BLaER1 (cell line): ENCODE results near the gene RBPJ.

Experiments
- H3K27ac ChIP-seq: shearing (Covaris generic); formaldehyde crosslinking; 2 replicates; pipeline ENCODE4 v1.8.1; 2022
- H3K27me3 ChIP-seq: shearing (Covaris generic); formaldehyde crosslinking; 2 replicates; pipeline ENCODE4 v1.8.1; 2022
- H3K36me3 ChIP-seq: shearing (Covaris generic); formaldehyde crosslinking; 2 replicates; pipeline ENCODE4 v1.8.1; 2022
- H3K4me1 ChIP-seq: shearing (Covaris generic); formaldehyde crosslinking; 2 replicates; pipeline ENCODE4 v1.8.1; 2022
- H3K4me2 ChIP-seq: shearing (Covaris generic); formaldehyde crosslinking; 2 replicates; pipeline ENCODE4 v1.8.1; 2022
- H3K4me3 ChIP-seq: shearing (Covaris generic); formaldehyde crosslinking; 2 replicates; pipeline ENCODE4 v1.8.1; 2022
- H3K9ac ChIP-seq: shearing (Covaris generic); formaldehyde crosslinking; 2 replicates; pipeline ENCODE4 v1.8.1; 2022
- H3K9me3 ChIP-seq: shearing (Covaris generic); formaldehyde crosslinking; 2 replicates; pipeline ENCODE4 v1.8.1; 2022
- H4K20me1 ChIP-seq: shearing (Covaris generic); formaldehyde crosslinking; 2 replicates; pipeline ENCODE4 v1.8.1; 2022
- Cebpa-rat ChIP-seq: shearing (Covaris generic); IDR thresholded peaks from 2 replicates; pipeline ENCODE4 v1.8.1; 2022

The RBPJ gene

GRCh38 chr4:26288355-26288909 lies 32.4 kb upstream of the RBPJ start:
- Histone ChIP-seq H3K4me3 (no peak overlapping the region), H3K9ac (no peak overlapping the region), H3K27me3 (no peaks in the 10 kb centered on the region), H3K27ac (no peak overlapping the region), H3K4me1 (no peaks in the 10 kb centered on the region), H3K9me3 (no peaks in the 10 kb centered on the region), H4K20me1 (no peaks in the 10 kb centered on the region), H3K36me3 (no peaks in the 10 kb centered on the region), H3K4me2 (no peak overlapping the region)
- TF ChIP-seq Cebpa-rat: no peak

DNA sequence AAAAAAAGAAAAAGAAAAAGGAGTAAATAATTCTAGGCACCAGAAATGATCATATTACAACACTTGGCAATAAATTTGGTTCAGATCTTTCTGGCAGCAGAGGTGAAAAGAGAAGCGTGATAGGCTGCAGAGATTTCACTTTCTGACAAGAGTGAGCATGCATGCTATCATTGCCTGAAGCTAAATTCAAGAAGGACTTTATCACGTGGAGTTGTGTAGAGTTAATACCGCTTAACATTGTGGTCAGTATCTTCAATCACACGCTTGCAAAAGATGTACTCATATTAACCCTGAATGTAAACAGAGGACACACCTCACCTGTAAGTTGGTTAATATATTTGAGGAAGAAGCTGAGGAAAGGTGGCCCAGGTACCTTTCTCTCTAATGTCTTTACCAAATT lies 31.4 kb upstream of the RBPJ start:
- Histone ChIP-seq H3K9ac (no peak overlapping the region), H3K4me3 (no peak overlapping the region), H4K20me1 (no peaks in the 10 kb centered on the region), H3K4me1 (no peaks in the 10 kb centered on the region), H3K36me3 (no peaks in the 10 kb centered on the region), H3K27me3 (no peaks in the 10 kb centered on the region), H3K9me3 (no peaks in the 10 kb centered on the region), H3K27ac (no peak overlapping the region), H3K4me2 (no peak overlapping the region)
- no peak for TF ChIP-seq Cebpa-rat

DNA sequence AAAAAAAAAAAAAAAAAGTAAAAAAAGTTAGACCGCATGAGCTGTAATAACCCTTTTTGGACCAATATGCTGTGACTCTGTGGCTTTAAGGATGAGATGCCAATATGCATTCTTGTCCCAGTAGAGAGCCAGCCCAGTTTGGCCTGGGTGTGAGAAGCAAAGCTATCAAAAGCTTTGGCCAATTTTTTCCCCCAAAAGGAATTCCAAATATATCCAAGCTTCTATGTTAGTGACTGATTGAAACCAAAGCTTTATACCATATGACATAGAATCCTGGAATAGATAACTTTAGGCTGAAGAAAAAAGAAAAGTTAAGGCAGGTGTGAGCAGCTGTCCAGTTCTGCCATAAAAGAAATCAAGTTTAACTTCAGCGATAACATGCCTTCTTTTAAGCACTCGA lies 30.5 kb upstream of the RBPJ start:
- no peak for TF ChIP-seq Cebpa-rat
- Histone ChIP-seq H3K27ac (no peak overlapping the region), H3K9ac (no peak overlapping the region), H3K4me1 (no peaks in the 10 kb centered on the region), H3K4me2 (no peak overlapping the region), H3K27me3 (no peaks in the 10 kb centered on the region), H3K4me3 (no peak overlapping the region), H3K36me3 (no peaks in the 10 kb centered on the region), H3K9me3 (no peaks in the 10 kb centered on the region), H4K20me1 (no peaks in the 10 kb centered on the region)

DNA sequence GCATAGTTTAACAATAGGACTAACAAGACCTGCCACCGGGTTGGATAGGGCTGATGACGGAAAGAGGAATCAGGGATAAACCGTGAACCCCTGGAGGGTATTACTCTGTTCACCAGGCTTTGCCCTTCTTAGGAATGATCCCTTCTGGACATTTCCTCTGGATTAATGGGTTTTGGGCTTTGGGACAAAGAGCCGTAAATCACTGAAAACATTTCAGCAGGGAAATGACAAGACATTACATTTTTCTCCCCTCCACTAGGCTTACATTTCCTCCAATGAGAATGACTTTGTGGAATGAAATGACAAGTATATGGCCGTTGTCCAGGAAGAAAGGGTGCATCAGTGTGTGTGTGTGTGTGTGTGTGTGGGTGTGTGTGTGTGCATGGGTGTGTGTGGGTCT lies 25.9 kb upstream of the RBPJ start:
- H3K27ac ChIP-seq: no peak overlapping the region
- H3K4me2 ChIP-seq: no peak overlapping the region
- no peaks in the 10 kb centered on the region for H3K27me3 ChIP-seq
- no peak for TF ChIP-seq Cebpa-rat
- no peaks in the 10 kb centered on the region for H3K4me1 ChIP-seq
- no peaks in the 10 kb centered on the region for H4K20me1 ChIP-seq
- H3K4me3 ChIP-seq: no peak overlapping the region
- no peaks in the 10 kb centered on the region for H3K36me3 ChIP-seq
- no peaks in the 10 kb centered on the region for H3K9me3 ChIP-seq
- H3K9ac ChIP-seq: no peak overlapping the region

DNA sequence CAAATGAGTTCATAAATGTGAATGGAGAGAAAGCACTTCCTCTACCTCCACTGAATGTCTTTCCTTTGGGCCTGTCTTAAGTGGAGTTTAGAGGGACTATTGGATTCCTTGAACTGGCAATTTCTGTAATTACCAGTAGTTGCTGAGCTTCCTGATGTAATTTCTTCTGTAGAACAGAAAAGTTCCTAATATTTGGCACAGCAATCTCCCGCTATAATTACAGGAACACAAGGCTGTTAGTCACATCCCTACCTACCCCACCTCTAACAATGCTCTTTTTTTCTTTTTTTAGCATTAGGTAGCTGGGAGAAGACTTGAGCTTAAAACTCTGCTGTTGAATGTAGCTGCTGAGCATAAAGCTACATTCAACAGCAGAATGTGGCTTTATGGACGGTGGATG lies 24.8 kb upstream of the RBPJ start:
- no peak overlapping the region for H3K4me3 ChIP-seq
- H3K27me3 ChIP-seq: no peaks in the 10 kb centered on the region
- H3K27ac ChIP-seq: no peak overlapping the region
- no peaks in the 10 kb centered on the region for H3K4me1 ChIP-seq
- no peak for TF ChIP-seq Cebpa-rat
- H3K36me3 ChIP-seq: no peaks in the 10 kb centered on the region
- H3K9ac ChIP-seq: no peak overlapping the region
- no peak overlapping the region for H3K4me2 ChIP-seq
- H4K20me1 ChIP-seq: no peaks in the 10 kb centered on the region
- no peaks in the 10 kb centered on the region for H3K9me3 ChIP-seq

DNA sequence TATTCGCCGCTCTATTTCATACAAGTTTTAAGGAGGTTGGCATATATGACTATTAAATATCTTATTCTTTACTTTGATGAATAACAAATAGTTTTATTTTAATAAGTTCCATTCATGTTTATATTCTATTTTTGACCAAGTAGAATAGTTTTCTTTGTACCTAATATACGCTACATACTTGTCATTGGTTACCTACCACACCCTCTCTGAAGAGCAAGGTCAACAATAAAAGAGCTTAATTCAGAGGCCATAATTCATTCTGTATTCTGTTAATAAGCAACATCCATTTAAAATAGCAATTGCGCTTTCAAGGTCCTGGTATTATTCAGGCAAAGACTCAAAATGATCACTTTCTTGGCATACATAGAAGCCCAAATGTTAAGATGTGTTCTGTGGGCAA lies 24.3 kb upstream of the RBPJ start:
- no peaks in the 10 kb centered on the region for H3K36me3 ChIP-seq

GRCh38 chr4:26297219-26297618 lies 23.6 kb upstream of the RBPJ start:
- Histone ChIP-seq H3K36me3 (no peaks in the 10 kb centered on the region), H3K4me1 (no peaks in the 10 kb centered on the region), H3K27ac (no peak overlapping the region), H3K9ac (no peak overlapping the region), H3K9me3 (0 out of 2 replicates have a peak, but pooled peaks cover 4% of the 10 kb centered on the region), H4K20me1 (no peaks in the 10 kb centered on the region), H3K4me3 (no peak overlapping the region), H3K4me2 (no peak overlapping the region), H3K27me3 (no peaks in the 10 kb centered on the region)
- no peak for TF ChIP-seq Cebpa-rat

More for the DNA sequence above, 24.3 kb upstream of the RBPJ start:
- H3K27ac ChIP-seq: no peak overlapping the region
- H4K20me1 ChIP-seq: no peaks in the 10 kb centered on the region
- TF ChIP-seq Cebpa-rat: no peak
- H3K9me3 ChIP-seq: no peaks in the 10 kb centered on the region
- H3K4me3 ChIP-seq: no peak overlapping the region
- H3K27me3 ChIP-seq: no peaks in the 10 kb centered on the region
- no peak overlapping the region for H3K9ac ChIP-seq
- no peaks in the 10 kb centered on the region for H3K4me1 ChIP-seq
- H3K4me2 ChIP-seq: no peak overlapping the region

GRCh38 chr4:26298198-26298947 lies 22.4 kb upstream of the RBPJ start:
- Histone ChIP-seq H3K9me3 (0 out of 2 replicates have a peak, but pooled peaks cover 4% of the 10 kb centered on the region), H4K20me1 (no peaks in the 10 kb centered on the region), H3K4me3 (no peak overlapping the region), H3K9ac (no peak overlapping the region), H3K36me3 (no peaks in the 10 kb centered on the region), H3K4me2 (no peak overlapping the region), H3K4me1 (no peaks in the 10 kb centered on the region), H3K27ac (no peak overlapping the region), H3K27me3 (no peaks in the 10 kb centered on the region)
- no peak for TF ChIP-seq Cebpa-rat

GRCh38 chr4:26299254-26299882 lies 21.4 kb upstream of the RBPJ start:
- Histone ChIP-seq H3K4me3 (no peak overlapping the region), H3K9me3 (0 out of 2 replicates have a peak, but pooled peaks cover 4% of the 10 kb centered on the region), H3K27ac (no peak overlapping the region), H4K20me1 (no peaks in the 10 kb centered on the region), H3K4me1 (no peaks in the 10 kb centered on the region), H3K36me3 (no peaks in the 10 kb centered on the region), H3K27me3 (no peaks in the 10 kb centered on the region), H3K9ac (no peak overlapping the region), H3K4me2 (no peak overlapping the region)
- TF ChIP-seq Cebpa-rat: no peak
